H9 (cell line): ENCODE measurements around the gene DAB1. TPM values are rescaled to one million over a fixed set of nuclear protein-coding genes. Genes with fewer than 3 reads are reported as not detected.

Experiments
- DNase-seq: peaks from one replicate; pipeline ENCODE4 v3.0.0-alpha.2; 2017
- H2AFZ ChIP-seq: one replicate; pipeline ENCODE4 v1.6.1; 2013; ENCODE audit warnings: mild to moderate bottlenecking, low read length, control low read depth, moderate library complexity
- H2AK5ac ChIP-seq: 2 replicates; pipeline ENCODE4 v1.6.1; 2013; ENCODE audit warnings: low read length, control low read depth, mixed read lengths; ENCODE audit not compliant: insufficient read length
- H2BK120ac ChIP-seq: one replicate; pipeline ENCODE4 v1.6.1; 2013; ENCODE audit warnings: low read depth, mild to moderate bottlenecking, low read length, control low read depth, inconsistent platforms; ENCODE audit not compliant: poor library complexity, severe bottlenecking
- H2BK12ac ChIP-seq: 2 replicates; pipeline ENCODE4 v1.6.1; 2013; ENCODE audit warnings: low read length, control low read depth, mixed read lengths, low read depth; ENCODE audit not compliant: insufficient read length
- H2BK15ac ChIP-seq: 2 replicates; pipeline ENCODE4 v1.6.1; 2013; ENCODE audit warnings: low read depth, low read length, control low read depth
- H2BK20ac ChIP-seq: one replicate; pipeline ENCODE4 v1.6.1; 2013; ENCODE audit warnings: low read depth, mild to moderate bottlenecking, low read length, control low read depth, inconsistent platforms; ENCODE audit not compliant: poor library complexity, severe bottlenecking
- H2BK5ac ChIP-seq: 2 replicates; pipeline ENCODE4 v1.6.1; 2013; ENCODE audit warnings: low read length, control low read depth, mixed read lengths; ENCODE audit not compliant: insufficient read length
- H3K14ac ChIP-seq: 2 replicates; pipeline ENCODE4 v1.6.1; 2013; ENCODE audit warnings: low read length, control low read depth; ENCODE audit not compliant: insufficient read depth
- H3K18ac ChIP-seq: 2 replicates; pipeline ENCODE4 v1.6.1; 2013; ENCODE audit warnings: low read depth, mild to moderate bottlenecking, mixed read lengths, low read length, control low read depth; ENCODE audit not compliant: insufficient read length
- H3K23ac ChIP-seq: 2 replicates; pipeline ENCODE4 v1.6.1; 2013; ENCODE audit warnings: low read length, control low read depth, mixed read lengths, low read depth; ENCODE audit not compliant: insufficient read length
- H3K23me2 ChIP-seq: 2 replicates; pipeline ENCODE4 v1.6.1; 2013; ENCODE audit warnings: low read depth, mild to moderate bottlenecking, mixed read lengths, low read length, control low read depth; ENCODE audit not compliant: insufficient read length, poor library complexity, severe bottlenecking
- H3K27ac ChIP-seq: 2 replicates; pipeline ENCODE4 v1.5.1; 2013; ENCODE audit warnings: low read length, control low read depth, mixed read lengths, low read depth; ENCODE audit not compliant: insufficient read length
- H3K27me3 ChIP-seq: 2 replicates; pipeline ENCODE4 v1.6.1; 2013; ENCODE audit warnings: low read length, control low read depth, inconsistent platforms; ENCODE audit not compliant: insufficient read depth
- H3K4ac ChIP-seq: 2 replicates; pipeline ENCODE4 v1.6.1; 2013; ENCODE audit warnings: low read depth, mild to moderate bottlenecking, control low read depth, inconsistent platforms, low read length, moderate library complexity
- H3K4me1 ChIP-seq: 2 replicates; pipeline ENCODE4 v1.6.1; 2013; ENCODE audit warnings: low read length, control low read depth, inconsistent platforms; ENCODE audit not compliant: insufficient read depth
- H3K4me2 ChIP-seq: 2 replicates; pipeline ENCODE4 v1.6.1; 2013; ENCODE audit warnings: low read length, control low read depth, mixed read lengths; ENCODE audit not compliant: insufficient read length, insufficient read depth
- H3K56ac ChIP-seq: 2 replicates; pipeline ENCODE4 v1.6.1; 2013; ENCODE audit warnings: low read depth, mild to moderate bottlenecking, mixed read lengths, low read length, control low read depth; ENCODE audit not compliant: insufficient read length
- H3K79me1 ChIP-seq: 2 replicates; pipeline ENCODE4 v1.6.1; 2013; ENCODE audit warnings: low read depth, mild to moderate bottlenecking, moderate library complexity, low read length, control low read depth, inconsistent platforms; ENCODE audit not compliant: insufficient read depth, poor library complexity, severe bottlenecking
- H3K79me2 ChIP-seq: 2 replicates; pipeline ENCODE4 v1.6.1; 2013; ENCODE audit warnings: low read length, control low read depth, inconsistent platforms; ENCODE audit not compliant: insufficient read depth
- H3K9ac ChIP-seq: 2 replicates; pipeline ENCODE4 v1.6.1; 2013; ENCODE audit warnings: low read length, control low read depth, mixed read lengths; ENCODE audit not compliant: insufficient read length; ENCODE audit errors: extremely low read depth
- H3K9me3 ChIP-seq: one replicate; pipeline ENCODE4 v1.6.1; 2013; ENCODE audit warnings: low read depth, low read length, inconsistent platforms; ENCODE audit not compliant: control insufficient read depth
- H3T11ph ChIP-seq: one replicate; pipeline ENCODE4 v1.6.1; 2013; ENCODE audit warnings: mild to moderate bottlenecking, low read length, control low read depth, inconsistent platforms
- H4K20me1 ChIP-seq: one replicate; pipeline ENCODE4 v1.6.1; 2013; ENCODE audit not compliant: control insufficient read depth, insufficient read length, insufficient read depth
- H4K5ac ChIP-seq: 2 replicates; pipeline ENCODE4 v1.6.1; 2013; ENCODE audit warnings: low read depth, mild to moderate bottlenecking, mixed read lengths, low read length, control low read depth; ENCODE audit not compliant: insufficient read length
- H4K8ac ChIP-seq: replicated peaks from 2 replicates; pipeline ENCODE4 v1.6.1; 2013; ENCODE audit warnings: low read length, control low read depth, mixed read lengths, low read depth; ENCODE audit not compliant: insufficient read length
- H4K91ac ChIP-seq: 2 replicates; pipeline ENCODE4 v1.6.1; 2013; ENCODE audit warnings: low read depth, mild to moderate bottlenecking, moderate library complexity, mixed read lengths, low read length, control low read depth; ENCODE audit not compliant: insufficient read length
- H3K27ac Mint-ChIP-seq, 3 experiments: 2 replicates in 2 of 3; 3 replicates in 1 of 3; pipeline ENCODE4 v1.8.0; 2020 to 2021; ENCODE audit warnings: mixed read lengths in 3 of 3, mild to moderate bottlenecking in 1 of 3, moderate library complexity in 1 of 3
- H3K27me3 Mint-ChIP-seq: 2 replicates; pipeline ENCODE4 v1.8.0; 2021; ENCODE audit warnings: low read depth, mild to moderate bottlenecking, moderate library complexity, mixed read lengths
- H3K36me3 Mint-ChIP-seq, 3 experiments: 2 replicates in 2 of 3; 3 replicates in 1 of 3; pipeline ENCODE4 v1.8.0; 2020 to 2021; ENCODE audit warnings: low read depth in 3 of 3, mixed read lengths in 3 of 3; ENCODE audit not compliant: insufficient read depth in 1 of 3
- H3K4me1 Mint-ChIP-seq, 2 experiments: 2 replicates each; pipeline ENCODE4 v1.8.0; 2020; ENCODE audit warnings: mixed read lengths in 2 of 2
- H3K4me3 Mint-ChIP-seq, 2 experiments: 2 replicates in 1 of 2; 3 replicates in 1 of 2; pipeline ENCODE4 v1.8.0; 2020 to 2021; ENCODE audit warnings: mild to moderate bottlenecking in 2 of 2, mixed read lengths in 2 of 2, moderate library complexity in 1 of 2
- H3K9me3 Mint-ChIP-seq, 2 experiments: 2 replicates in 1 of 2; 3 replicates in 1 of 2; pipeline ENCODE4 v1.8.0; 2020; ENCODE audit warnings: mild to moderate bottlenecking in 2 of 2, mixed read lengths in 2 of 2, moderate library complexity in 1 of 2
- CTCF ChIP-seq: fragments of 200-600 bp; sonication (generic); conservative IDR thresholded peaks from 3 replicates; pipeline ENCODE4 v1.8.0; 2021; ENCODE audit warnings: antibody characterized with exemption, mild to moderate bottlenecking
- WGBS: extraction: QIAGEN DNeasy Blood & Tissue Kit; methylation state at CpG from one replicate; pipeline ENCODE4 v1.1.7; 2013; ENCODE audit warnings: missing lambda C conversion rate, low lambda C conversion rate, mixed read lengths; ENCODE audit not compliant: insufficient read length; ENCODE audit errors: extremely low coverage; 5-methylcytosine and 5-hydroxymethylcytosine counted together
- total RNA-seq: library from RNA; stranded (reverse); gene quantifications from 2 replicates; pipeline ENCODE4 v1.2.1, GENCODE V29; 2021

Gene DAB1
- total RNA-seq, 1 experiment from 2014 or later: 9.3 TPM

- Histone ChIP-seq H3K14ac (no peak overlapping the region), H3K4me2 (no peak overlapping the region), H4K5ac (no peak overlapping the region), H2BK120ac (no peak overlapping the region), H3K56ac (no peak overlapping the region), H3K9ac (no peak overlapping the region), H4K20me1 (no peaks in the 10 kb centered on the region), H2BK12ac (no peak overlapping the region), H2BK15ac (no peak overlapping the region), H3K4ac (no peak overlapping the region), H3K23me2 (no peaks in the 10 kb centered on the region), H2BK5ac (no peak overlapping the region), H3K79me2 (no peaks in the 10 kb centered on the region), H4K91ac (no peak overlapping the region), H3K27ac (no peak overlapping the region), H3K18ac (no peak overlapping the region), H2BK20ac (no peak overlapping the region), H3K4me1 (no peaks in the 10 kb centered on the region), H3T11ph (no peak overlapping the region), H3K9me3 (no peaks in the 10 kb centered on the region), H2AK5ac (no peak overlapping the region), H3K27me3 (no peaks in the 10 kb centered on the region), H3K23ac (no peak overlapping the region), H2AFZ (no peak overlapping the region), H3K79me1 (no peaks in the 10 kb centered on the region), H4K8ac (no peak overlapping the region)
- TF ChIP-seq CTCF: no peak
- Mint-ChIP-seq H3K36me3 (peaks cover 1 to 10% (median 4%) of the 10 kb centered on the region in 3 experiments; a peak in 5 of 7 replicates), H3K4me3 (no peak overlapping the region), H3K9me3 (peaks cover 6 to 8% of the 10 kb centered on the region in 2 experiments; a peak in 4 of 5 replicates), H3K27me3 (no peaks in the 10 kb centered on the region), H3K27ac (no peak overlapping the region), H3K4me1 (peaks cover 6 to 7% of the 10 kb centered on the region in 2 experiments; a peak in 3 of 4 replicates)
- no peak for DNase-seq
- no CpG with 5 or more reads among the region's 5 CpGs for WGBS
Observed at GRCh38 chr1:57255945-57256344, 167.9 kb downstream of the DAB1 start.
